HepG2 (cell line): ENCODE results near the gene BABAM2. TPM values are rescaled to one million over a fixed set of nuclear protein-coding genes. Genes with fewer than 3 reads are reported as not detected.

Experiments
- ASH2L ChIP-seq: fragments of 300-600, 200-600 bp; sonication (generic); IDR thresholded peaks from 2 replicates; pipeline ENCODE4 v1.7.0; 2017; ENCODE audit warnings: low read depth, mild to moderate bottlenecking, moderate library complexity, mixed read lengths, low read length; ENCODE audit not compliant: insufficient read length
- CBX2 ChIP-seq, 2 experiments: fragments of 200-600 bp in 1 of 2; sonication (generic); formaldehyde crosslinking in 1 of 2; IDR thresholded peaks; 2 replicates each; pipeline versions ENCODE4 v1.7.0 to v1.8.1; 2018 to 2022; ENCODE audit warnings: low read depth in 2 of 2, low read length in 1 of 2, mild to moderate bottlenecking in 1 of 2, missing genetic modification reagents in 1 of 2
- HDAC2 ChIP-seq: sonication (generic); formaldehyde crosslinking; IDR thresholded peaks from 2 replicates; pipeline ENCODE4 v1.4.0; 2020; ENCODE audit warnings: missing genetic modification reagents
- MAFF ChIP-seq: IDR thresholded peaks from 2 replicates; pipeline ENCODE4 v1.6.1; 2011; ENCODE audit warnings: low read depth, low read length, improper control_type of control experiment
- MYC ChIP-seq: sonication (generic); formaldehyde crosslinking; IDR thresholded peaks from 2 replicates; pipeline ENCODE4 v1.9.0; 2021; ENCODE audit warnings: missing genetic modification reagents, borderline replicate concordance
- RBM22 ChIP-seq: fragments of 200-400 bp; formaldehyde crosslinking; optimal IDR thresholded peaks from 2 replicates; pipeline ENCODE3; 2017; ENCODE audit warnings: mild to moderate bottlenecking, low read length, moderate library complexity
- REXO4 ChIP-seq: sonication (generic); formaldehyde crosslinking; IDR thresholded peaks from 2 replicates; pipeline ENCODE4 v1.8.0; 2022; ENCODE audit warnings: missing genetic modification reagents, mild to moderate bottlenecking, borderline replicate concordance
- ZFP36 ChIP-seq: fragments of 150-350 bp; IDR thresholded peaks from 2 replicates; pipeline ENCODE4 v1.6.1; 2018; ENCODE audit warnings: borderline replicate concordance, low read length, low read depth; ENCODE audit not compliant: partially characterized antibody
- ZNF10 ChIP-seq: sonication (generic); formaldehyde crosslinking; IDR thresholded peaks from 2 replicates; pipeline ENCODE4 v1.4.0; 2020; ENCODE audit warnings: mild to moderate bottlenecking, low read depth, missing genetic modification reagents, borderline replicate concordance
- ZNF333 ChIP-seq: sonication (generic); formaldehyde crosslinking; IDR thresholded peaks from 2 replicates; pipeline ENCODE4 v1.4.0; 2020; ENCODE audit warnings: mild to moderate bottlenecking, missing genetic modification reagents, borderline replicate concordance
- ZNF383 ChIP-seq: sonication (generic); formaldehyde crosslinking; IDR thresholded peaks from 2 replicates; pipeline ENCODE4 v1.4.0; 2020; ENCODE audit warnings: missing genetic modification reagents, mild to moderate bottlenecking, borderline replicate concordance
- ZNF720 ChIP-seq: sonication (generic); formaldehyde crosslinking; IDR thresholded peaks from 2 replicates; pipeline ENCODE4 v1.4.0; 2020; ENCODE audit warnings: missing genetic modification reagents
- ZNF724P ChIP-seq: sonication (generic); formaldehyde crosslinking; IDR thresholded peaks from 2 replicates; pipeline ENCODE4 v1.8.0; 2022; ENCODE audit warnings: missing genetic modification reagents, borderline replicate concordance
- ZNF839 ChIP-seq: sonication (generic); formaldehyde crosslinking; IDR thresholded peaks from 2 replicates; pipeline ENCODE4 v1.4.0; 2020; ENCODE audit warnings: missing genetic modification reagents, mild to moderate bottlenecking, borderline replicate concordance
- polyA plus RNA-seq, 8 experiments: library from polyadenylated mRNA; depleted of rRNA in 3 of 8; stranded (reverse) in 7 of 8; unstranded in 1 of 8; fragments of >200 nt; fragmentation: Illumina TruSeq in 4 of 8; extraction: Trizol in 4 of 8; gene quantifications; 2 replicates each; pipeline versions ENCODE4 v1.2.1 to v1.2.3, GENCODE V29; 2011 to 2016; ENCODE audit warnings: low read depth in 4 of 8, missing spikeins in 1 of 8, mixed read lengths in 1 of 8; ENCODE audit not compliant: insufficient read depth in 1 of 8
- total RNA-seq, 5 experiments: library from RNA; depleted of rRNA; stranded (reverse); fragments of >200 nt; fragmentation: Illumina TruSeq; extraction: Trizol; gene quantifications; 2 replicates each; pipeline ENCODE4 v1.2.3, GENCODE V29; 2016; ENCODE audit warnings: low read depth in 1 of 5
- TF ChIP-seq, protein P1 (sequence below): sonication (generic); formaldehyde crosslinking; IDR thresholded peaks from 2 replicates; pipeline ENCODE4 v1.9.0; 2021; ENCODE audit warnings: missing genetic modification reagents, borderline replicate concordance
- TF ChIP-seq, protein P2 (sequence below): IDR thresholded peaks from 2 replicates; pipeline ENCODE4 v1.6.1; 2016; ENCODE audit warnings: low read depth
- TF ChIP-seq, protein P3 (sequence below): sonication (generic); formaldehyde crosslinking; IDR thresholded peaks from 2 replicates; pipeline ENCODE4 v1.5.1; 2020; ENCODE audit warnings: mild to moderate bottlenecking, moderate library complexity, missing genetic modification reagents
- TF ChIP-seq, protein P4 (sequence below): sonication (generic); formaldehyde crosslinking; IDR thresholded peaks from 2 replicates; pipeline ENCODE4 v1.4.0; 2020; ENCODE audit warnings: mild to moderate bottlenecking, missing genetic modification reagents

BABAM2 gene
- total and polyA plus RNA-seq, 2 of the 13 experiments (the other 11 are each of a cell fraction or from before 2014, with no cell fraction given), result 24.9 to 28.0 TPM

DNA sequence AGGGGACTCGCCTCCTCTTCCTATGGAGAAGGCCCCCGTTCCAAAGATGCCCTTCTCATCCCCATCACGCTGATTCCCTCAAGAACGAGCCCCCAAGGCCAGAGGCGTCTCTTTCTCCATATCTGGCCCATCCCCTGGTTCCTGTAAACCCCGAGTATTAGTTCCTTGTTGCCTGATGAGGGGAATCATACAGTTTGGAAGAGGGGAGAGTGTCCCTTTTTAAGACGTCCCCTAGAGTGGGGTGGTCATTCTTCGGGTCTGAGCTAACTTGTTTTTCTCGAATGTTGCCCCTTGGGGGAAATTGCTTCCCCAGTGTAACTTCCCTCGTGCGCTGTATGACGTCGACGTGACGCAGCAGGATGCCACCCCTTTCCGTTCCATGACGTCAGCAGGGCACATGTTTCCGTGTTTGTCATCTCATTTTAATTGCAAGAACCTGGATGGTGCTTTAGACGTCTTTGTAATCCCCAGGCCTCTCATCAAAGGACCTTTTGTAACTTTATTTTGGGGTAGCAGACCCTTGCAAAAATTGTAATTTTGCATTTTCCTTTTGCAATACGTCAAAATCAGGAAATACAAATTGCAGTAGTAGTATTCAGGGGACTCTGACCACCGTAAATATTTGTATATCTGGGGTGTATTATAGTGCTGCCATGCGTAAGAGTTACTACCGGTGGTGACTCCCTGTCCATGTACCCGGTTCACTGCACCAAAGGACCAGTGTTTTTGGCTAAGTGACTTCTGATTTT is 569 bp downstream of the BABAM2 start (continued):
- TF ChIP-seq MYC (peak; percentile 75; the same call in 1 of the 2 replicates), MAFF (0 out of 2 replicates have a peak, but pooled peaks have one; percentile 1), ASH2L (peak; percentile 80), ZNF383 (CRISPR knock-in tag) (0 out of 2 replicates have a peak, but pooled peaks have one; percentile 63), REXO4 (CRISPR knock-in tag) (no peak), CBX2 (IDR thresholded peaks at IDR 0.05; ENCODE audit: low read depth, low read length) (no peak), CBX2 (CRISPR knock-in tag; IDR thresholded peaks at IDR 0.05; ENCODE audit: low read depth) (peak; percentile 88; the same call in 1 of the 2 replicates), ZNF10 (CRISPR knock-in tag) (no peak), ZNF333 (CRISPR knock-in tag) (peak; percentile 92; the same call in 1 of the 2 replicates), ZNF839 (CRISPR knock-in tag) (no peak; the same call in 1 of the 2 replicates), ZFP36 (no peak), HDAC2 (0 out of 2 replicates have a peak, but pooled peaks have one; percentile 15), RBM22 (peak; percentile 21), ZNF720 (CRISPR knock-in tag) (no peak), ZNF724P (CRISPR knock-in tag) (no peak)
- TF ChIP-seq, protein P1, sequence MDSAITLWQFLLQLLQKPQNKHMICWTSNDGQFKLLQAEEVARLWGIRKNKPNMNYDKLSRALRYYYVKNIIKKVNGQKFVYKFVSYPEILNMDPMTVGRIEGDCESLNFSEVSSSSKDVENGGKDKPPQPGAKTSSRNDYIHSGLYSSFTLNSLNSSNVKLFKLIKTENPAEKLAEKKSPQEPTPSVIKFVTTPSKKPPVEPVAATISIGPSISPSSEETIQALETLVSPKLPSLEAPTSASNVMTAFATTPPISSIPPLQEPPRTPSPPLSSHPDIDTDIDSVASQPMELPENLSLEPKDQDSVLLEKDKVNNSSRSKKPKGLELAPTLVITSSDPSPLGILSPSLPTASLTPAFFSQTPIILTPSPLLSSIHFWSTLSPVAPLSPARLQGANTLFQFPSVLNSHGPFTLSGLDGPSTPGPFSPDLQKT (CRISPR knock-in tag), result 0 out of 2 replicates have a peak, but pooled peaks have one; percentile 38
- TF ChIP-seq, protein P2, sequence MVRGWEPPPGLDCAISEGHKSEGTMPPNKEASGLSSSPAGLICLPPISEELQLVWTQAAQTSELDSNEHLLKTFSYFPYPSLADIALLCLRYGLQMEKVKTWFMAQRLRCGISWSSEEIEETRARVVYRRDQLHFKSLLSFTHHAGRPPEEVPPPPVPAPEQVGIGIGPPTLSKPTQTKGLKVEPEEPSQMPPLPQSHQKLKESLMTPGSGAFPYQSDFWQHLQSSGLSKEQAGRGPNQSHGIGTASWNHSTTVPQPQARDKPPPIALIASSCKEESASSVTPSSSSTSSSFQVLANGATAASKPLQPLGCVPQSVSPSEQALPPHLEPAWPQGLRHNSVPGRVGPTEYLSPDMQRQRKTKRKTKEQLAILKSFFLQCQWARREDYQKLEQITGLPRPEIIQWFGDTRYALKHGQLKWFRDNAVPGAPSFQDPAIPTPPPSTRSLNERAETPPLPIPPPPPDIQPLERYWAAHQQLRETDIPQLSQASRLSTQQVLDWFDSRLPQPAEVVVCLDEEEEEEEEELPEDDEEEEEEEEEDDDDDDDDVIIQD (CRISPR knock-in tag), result peak; percentile 38; the same call in 1 of the 2 replicates
- TF ChIP-seq, protein P3, sequence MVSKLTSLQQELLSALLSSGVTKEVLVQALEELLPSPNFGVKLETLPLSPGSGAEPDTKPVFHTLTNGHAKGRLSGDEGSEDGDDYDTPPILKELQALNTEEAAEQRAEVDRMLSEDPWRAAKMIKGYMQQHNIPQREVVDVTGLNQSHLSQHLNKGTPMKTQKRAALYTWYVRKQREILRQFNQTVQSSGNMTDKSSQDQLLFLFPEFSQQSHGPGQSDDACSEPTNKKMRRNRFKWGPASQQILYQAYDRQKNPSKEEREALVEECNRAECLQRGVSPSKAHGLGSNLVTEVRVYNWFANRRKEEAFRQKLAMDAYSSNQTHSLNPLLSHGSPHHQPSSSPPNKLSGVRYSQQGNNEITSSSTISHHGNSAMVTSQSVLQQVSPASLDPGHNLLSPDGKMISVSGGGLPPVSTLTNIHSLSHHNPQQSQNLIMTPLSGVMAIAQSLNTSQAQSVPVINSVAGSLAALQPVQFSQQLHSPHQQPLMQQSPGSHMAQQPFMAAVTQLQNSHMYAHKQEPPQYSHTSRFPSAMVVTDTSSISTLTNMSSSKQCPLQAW, result 0 out of 2 replicates have a peak, but pooled peaks have one; percentile 28
- TF ChIP-seq, protein P4, sequence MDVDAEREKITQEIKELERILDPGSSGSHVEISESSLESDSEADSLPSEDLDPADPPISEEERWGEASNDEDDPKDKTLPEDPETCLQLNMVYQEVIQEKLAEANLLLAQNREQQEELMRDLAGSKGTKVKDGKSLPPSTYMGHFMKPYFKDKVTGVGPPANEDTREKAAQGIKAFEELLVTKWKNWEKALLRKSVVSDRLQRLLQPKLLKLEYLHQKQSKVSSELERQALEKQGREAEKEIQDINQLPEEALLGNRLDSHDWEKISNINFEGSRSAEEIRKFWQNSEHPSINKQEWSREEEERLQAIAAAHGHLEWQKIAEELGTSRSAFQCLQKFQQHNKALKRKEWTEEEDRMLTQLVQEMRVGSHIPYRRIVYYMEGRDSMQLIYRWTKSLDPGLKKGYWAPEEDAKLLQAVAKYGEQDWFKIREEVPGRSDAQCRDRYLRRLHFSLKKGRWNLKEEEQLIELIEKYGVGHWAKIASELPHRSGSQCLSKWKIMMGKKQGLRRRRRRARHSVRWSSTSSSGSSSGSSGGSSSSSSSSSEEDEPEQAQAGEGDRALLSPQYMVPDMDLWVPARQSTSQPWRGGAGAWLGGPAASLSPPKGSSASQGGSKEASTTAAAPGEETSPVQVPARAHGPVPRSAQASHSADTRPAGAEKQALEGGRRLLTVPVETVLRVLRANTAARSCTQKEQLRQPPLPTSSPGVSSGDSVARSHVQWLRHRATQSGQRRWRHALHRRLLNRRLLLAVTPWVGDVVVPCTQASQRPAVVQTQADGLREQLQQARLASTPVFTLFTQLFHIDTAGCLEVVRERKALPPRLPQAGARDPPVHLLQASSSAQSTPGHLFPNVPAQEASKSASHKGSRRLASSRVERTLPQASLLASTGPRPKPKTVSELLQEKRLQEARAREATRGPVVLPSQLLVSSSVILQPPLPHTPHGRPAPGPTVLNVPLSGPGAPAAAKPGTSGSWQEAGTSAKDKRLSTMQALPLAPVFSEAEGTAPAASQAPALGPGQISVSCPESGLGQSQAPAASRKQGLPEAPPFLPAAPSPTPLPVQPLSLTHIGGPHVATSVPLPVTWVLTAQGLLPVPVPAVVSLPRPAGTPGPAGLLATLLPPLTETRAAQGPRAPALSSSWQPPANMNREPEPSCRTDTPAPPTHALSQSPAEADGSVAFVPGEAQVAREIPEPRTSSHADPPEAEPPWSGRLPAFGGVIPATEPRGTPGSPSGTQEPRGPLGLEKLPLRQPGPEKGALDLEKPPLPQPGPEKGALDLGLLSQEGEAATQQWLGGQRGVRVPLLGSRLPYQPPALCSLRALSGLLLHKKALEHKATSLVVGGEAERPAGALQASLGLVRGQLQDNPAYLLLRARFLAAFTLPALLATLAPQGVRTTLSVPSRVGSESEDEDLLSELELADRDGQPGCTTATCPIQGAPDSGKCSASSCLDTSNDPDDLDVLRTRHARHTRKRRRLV, result peak; percentile 82; the same call in 1 of the 2 replicates
